Transverse colon (tissue), 4 donors: ENCODE data around the gene KAZN.

Source experiments
- EP300 ChIP-seq: sonication (generic); formaldehyde crosslinking; IDR thresholded peaks from one replicate; pipeline ENCODE4 v1.6.1; 2017; ENCODE audit warnings: antibody characterized with exemption, low read depth
- POLR2A ChIP-seq: fragments of 450-650 bp; IDR thresholded peaks from one replicate; pipeline ENCODE4 v1.6.1; 2016; ENCODE audit warnings: antibody characterized with exemption, mild to moderate bottlenecking, moderate library complexity
- POLR2AphosphoS5 ChIP-seq, 3 donors: sonication (generic); formaldehyde crosslinking; IDR thresholded peaks; one replicate each; pipeline ENCODE4 v1.6.1; 2016; ENCODE audit warnings: antibody characterized with exemption in 3 of 3
- TF ChIP-seq, protein P1 (sequence below), 5 experiments: fragments of 200-600 bp in 3 of 5; fragments of 450-650 bp in 2 of 5; sonication (generic) in 3 of 5; IDR thresholded peaks; 1 replicate in 2 of 5; 2 replicates in 3 of 5; pipeline ENCODE4 v1.5.1; 2016 to 2017; ENCODE audit warnings: antibody characterized with exemption in 5 of 5, inconsistent platforms in 3 of 5, mild to moderate bottlenecking in 2 of 5, moderate library complexity in 1 of 5

DNA sequence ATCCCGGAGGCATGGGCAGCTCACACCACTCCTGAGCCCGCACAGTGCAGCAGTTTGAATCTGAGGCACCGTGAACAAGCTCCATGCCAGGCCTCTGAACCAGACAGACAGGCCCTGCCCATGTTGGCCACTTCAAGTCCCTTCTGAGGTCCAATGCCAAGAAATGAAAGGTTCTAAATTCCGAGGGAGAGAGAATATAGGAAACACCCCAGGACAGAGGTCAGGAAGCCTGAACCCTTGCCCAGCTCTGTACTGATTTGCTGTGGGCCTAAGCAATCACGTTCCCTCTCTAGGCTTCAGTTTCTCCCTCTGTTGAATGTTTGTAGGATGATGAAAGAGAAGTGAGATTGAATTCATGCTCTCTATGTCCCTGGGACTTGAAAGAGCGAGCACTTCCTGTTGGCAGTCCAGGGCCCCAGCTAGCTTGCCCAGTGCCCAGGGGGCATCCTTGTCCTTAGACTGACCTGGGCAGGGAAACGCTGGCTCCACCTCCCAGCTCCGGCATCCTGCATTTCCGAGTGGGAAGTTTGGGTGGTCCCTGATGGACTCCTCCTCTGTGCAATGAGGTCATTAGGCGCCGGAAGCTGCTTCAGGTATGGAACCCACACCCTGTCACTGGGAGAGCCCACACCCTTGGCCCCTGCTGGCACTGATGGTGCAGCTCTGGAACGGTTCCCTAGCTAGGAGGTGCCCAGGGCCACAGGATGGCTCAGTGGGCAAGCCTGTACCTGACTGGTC is 312.7 kb downstream of the KAZN start:
- TF ChIP-seq, protein P1, sequence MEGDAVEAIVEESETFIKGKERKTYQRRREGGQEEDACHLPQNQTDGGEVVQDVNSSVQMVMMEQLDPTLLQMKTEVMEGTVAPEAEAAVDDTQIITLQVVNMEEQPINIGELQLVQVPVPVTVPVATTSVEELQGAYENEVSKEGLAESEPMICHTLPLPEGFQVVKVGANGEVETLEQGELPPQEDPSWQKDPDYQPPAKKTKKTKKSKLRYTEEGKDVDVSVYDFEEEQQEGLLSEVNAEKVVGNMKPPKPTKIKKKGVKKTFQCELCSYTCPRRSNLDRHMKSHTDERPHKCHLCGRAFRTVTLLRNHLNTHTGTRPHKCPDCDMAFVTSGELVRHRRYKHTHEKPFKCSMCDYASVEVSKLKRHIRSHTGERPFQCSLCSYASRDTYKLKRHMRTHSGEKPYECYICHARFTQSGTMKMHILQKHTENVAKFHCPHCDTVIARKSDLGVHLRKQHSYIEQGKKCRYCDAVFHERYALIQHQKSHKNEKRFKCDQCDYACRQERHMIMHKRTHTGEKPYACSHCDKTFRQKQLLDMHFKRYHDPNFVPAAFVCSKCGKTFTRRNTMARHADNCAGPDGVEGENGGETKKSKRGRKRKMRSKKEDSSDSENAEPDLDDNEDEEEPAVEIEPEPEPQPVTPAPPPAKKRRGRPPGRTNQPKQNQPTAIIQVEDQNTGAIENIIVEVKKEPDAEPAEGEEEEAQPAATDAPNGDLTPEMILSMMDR (IDR thresholded peaks at IDR 0.05): no peak
- TF ChIP-seq POLR2A (no peak), POLR2AphosphoS5 (IDR thresholded peaks at IDR 0.05) (no peak), EP300 (no peak)
